HG03280 (cell line): ENCODE results near the gene TADA3.
A peak's percentile ranks its signal among the peaks of the same experiment; 100 is the strongest.
"Not testable (repeated sequence)": the region's sequence is repeated elsewhere in the genome, so short reads cannot be mapped to it uniquely, and the experiment has no call there.

Source experiments
- ATAC-seq: cut with Tn5 transposase; IDR thresholded peaks from one replicate; pipeline ENCODE4 v1.9.1; 2021; ENCODE audit warnings: mild to moderate bottlenecking, moderate library complexity; ENCODE audit not compliant: unreplicated experiment

TADA3 gene

DNA sequence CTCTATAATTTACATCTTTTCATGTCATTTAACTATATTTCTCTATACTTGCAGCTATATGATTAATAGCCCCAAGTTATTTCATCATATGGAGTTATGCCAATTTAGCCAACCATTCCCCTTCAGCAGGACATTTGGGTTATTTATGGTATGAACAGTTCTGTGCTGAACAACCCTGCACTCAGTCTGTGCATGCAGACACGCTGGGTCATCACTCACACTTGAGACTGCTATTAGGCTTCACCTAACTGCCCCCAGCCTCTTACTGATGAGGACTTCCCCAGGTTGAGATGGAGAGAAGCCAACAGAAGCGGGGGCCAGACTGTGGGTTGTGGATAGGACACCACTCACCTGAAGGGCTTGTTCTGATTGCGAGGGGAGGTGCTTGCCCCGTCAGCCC is 7.3 kb downstream of the TADA3 start:
- no peak for ATAC-seq

DNA sequence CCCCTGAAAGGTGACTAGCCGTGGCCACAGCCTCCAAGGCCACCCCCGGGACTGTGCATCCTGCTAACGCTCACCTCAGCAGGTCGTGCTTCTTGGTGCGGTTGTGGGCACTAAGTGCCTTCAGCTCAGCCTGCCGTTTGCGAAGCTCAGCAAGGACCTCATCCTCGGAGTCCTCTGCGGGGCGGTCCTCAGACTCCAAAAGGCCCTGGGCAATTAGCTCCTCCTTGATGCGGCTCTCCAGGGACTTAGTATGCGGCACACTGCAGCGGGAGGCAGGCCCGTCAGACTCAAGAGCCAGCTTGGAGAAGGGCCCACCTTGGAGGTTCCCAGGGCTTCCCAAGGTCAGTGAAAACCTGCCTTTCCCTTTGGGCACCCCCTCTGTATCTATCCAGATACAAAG is 8.3 kb downstream of the TADA3 start:
- no peak for ATAC-seq

GRCh38 chr3:9782770-9783169 is 9.5 kb downstream of the TADA3 start:
- ATAC-seq, result no peak

- ATAC-seq, result no peak
Observed at GRCh38 chr3:9781978-9782603, 10.2 kb downstream of the TADA3 start.

DNA sequence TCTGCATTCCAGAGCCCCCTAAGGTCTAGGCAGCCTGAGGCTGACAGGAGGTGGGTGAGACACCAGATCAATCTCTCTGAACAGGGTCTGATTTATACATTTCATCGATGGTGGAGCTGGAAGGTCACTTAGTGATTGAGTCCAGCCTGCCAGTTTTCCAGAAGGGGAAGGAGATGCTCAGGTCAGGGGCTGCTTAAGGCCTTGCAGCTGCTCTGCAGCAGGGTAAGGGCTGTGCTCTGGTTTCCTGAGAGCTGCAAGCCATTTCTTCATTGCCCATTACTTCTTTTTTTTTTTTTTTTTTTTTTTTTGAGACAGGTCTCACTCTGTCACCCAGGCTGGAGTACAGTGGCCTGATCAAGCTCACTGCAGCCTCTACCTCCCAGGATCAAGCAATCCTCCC is 10.7 kb downstream of the TADA3 start:
- no peak for ATAC-seq

GRCh38 chr3:9780910-9781309 is 11.4 kb downstream of the TADA3 start:
- ATAC-seq, result no peak

DNA sequence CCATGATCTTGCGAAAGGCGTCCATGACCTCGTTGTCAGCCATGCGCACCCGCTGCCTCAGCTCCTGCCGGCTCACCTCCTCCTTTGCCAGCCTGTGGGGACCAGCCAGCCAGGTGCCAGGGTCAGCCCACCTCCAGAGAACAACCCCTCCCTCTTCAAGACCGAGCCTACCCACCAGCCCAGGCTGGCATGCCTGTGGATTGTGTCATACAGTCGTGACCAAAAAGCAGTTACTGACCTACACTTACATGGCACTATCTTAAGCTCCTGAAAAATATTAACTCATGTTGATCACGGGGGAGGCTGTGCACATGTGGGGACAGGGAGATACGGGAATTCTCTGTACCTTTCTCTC is 11.8 kb downstream of the TADA3 start:
- ATAC-seq, result no peak

DNA sequence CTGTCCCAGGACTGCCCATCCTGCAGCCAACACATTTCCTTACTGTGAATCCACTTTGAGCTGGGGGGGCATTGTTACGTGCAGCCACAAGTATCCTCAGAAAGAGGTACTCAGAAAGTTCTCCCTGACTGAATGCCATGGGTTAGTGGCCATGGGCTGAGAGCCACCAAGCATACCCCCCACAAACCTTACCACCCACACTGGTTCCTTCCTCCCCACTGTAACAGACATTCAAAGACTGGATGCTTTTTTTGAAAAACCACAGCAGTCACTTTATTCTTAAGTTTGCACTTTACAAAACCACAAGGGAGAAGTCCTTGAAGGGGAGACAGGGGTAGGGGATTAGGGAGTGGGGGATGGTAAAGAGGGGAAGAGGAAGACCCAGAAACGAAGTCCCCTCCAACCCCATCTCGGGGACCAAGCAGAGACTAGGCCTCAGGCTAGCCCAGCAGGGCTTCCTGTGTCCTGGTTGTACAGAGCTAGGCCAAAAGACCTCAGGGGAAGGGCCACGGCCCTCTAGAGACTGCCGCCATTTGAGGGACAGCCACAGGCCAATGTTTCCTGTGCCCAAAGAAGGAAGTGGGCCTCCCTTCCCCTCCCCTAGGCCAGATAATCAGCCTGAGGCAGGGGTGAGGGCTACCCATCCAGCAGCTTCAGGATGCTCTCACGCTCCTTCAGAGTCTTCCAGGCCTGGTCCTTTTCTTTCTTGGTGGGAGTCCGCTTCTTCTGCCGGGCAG is 12.4 kb downstream of the TADA3 start:
- ATAC-seq, result no peak

DNA sequence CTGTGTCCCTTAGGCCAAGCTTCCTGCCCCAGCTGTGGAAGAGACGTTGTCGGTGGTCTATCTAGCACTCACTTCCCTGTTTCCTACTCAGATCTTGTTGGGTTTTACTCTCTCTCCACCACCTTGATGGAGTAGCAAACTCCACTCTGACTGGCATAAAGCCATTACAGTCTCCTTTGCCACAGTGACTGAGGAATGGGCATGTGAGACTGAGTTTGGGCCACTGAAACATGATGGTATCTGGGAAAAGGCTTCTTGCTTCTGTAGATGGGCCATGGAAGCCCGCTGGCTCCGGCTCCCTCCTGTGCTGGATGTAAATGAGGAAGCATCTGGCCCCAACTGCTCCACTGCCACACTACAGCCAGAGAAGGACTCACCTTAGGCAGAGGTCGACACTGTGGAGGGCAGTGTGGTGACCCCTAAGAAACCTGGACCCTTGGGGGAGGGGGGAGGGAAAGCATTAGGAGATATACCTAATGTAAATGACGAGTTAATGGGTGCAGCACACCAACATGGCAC is 13.1 kb downstream of the TADA3 start:
- ATAC-seq, result no peak

- no peak for ATAC-seq
Observed at GRCh38 chr3:9778143-9779074, 13.9 kb downstream of the TADA3 start.

DNA sequence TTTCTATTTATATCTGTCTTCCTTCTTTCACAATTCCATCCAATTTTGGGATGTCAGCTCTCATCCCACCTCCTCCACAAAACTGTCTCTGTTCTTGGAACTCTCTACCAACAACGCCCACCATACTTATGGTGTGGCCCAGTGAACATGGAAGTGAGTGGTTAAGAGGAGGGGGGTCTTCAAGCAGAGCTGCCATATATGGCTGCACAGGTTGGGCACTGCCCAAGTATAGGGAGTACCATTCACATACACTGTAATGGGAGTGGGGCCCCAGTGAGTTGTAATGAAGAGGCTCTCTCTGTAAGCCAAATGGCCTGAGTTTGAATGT is 14.6 kb downstream of the TADA3 start:
- no peak for ATAC-seq

DNA sequence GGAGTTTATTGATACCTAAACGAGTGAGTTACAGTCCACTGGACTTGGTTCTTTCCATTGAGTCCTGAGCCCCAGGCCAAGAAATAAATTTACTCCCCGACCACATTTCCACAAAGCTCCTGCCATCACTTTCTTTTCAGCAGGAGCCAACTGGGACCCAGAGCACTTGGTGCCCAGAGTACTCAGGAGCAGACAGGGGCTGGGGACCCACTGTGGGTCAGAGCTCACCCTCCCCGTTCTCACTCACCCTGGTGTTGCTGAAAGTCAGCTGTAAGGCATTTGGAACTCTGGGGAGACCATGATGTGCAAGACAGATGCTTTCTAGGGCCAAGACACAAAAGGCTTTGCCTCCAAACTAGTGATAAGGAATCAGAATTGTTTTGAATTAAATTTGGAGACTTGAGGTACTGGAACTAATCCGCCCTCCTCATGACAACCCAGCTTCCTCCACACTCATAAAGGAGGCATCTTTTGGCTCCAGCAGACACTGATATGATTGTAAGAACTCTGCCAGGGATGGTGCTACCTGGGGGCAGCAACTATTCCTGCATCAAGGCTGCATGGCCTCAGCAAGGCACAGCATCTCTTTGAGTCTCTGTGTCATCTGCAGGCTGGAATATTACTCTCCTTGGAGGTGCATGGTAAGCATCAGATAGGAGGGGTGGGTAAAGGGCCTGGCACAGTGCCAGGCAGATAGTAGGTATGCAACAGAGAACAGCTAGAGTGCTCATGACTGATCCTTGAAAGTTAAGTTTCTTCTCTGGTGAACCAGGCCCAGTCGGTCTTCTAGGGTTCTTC is 15.2 kb downstream of the TADA3 start:
- ATAC-seq, result no peak

DNA sequence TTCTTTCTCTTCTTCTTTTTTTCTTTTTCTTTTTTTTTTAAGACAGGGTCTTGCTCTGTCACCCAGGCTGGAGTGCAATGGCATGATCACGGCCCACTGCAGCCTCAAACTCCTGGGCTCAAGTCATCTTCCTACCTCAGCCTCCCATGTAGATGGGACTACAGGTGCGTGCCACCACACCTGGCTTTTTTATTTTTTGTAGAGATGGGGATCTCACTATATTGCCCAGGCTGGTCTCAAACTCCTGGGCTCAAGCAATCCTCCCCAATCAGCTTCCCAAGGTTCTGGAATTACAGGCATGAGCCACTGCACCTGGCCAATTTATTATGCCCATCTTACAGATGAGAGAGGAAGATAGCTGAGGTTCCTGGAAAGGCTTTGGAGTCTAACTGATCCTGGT is 21.3 kb downstream of the TADA3 start:
- ATAC-seq, result not testable (repeated sequence)

- ATAC-seq, result no peak
Observed at GRCh38 chr3:9770276-9770812, 21.9 kb downstream of the TADA3 start.

GRCh38 chr3:9769426-9770275 is 22.6 kb downstream of the TADA3 start, which contains the start of gene CAMK1:
CAMK1 (minus strand) TSS chr3:9769947; CDS start chr3:9767749, 2,198 bp downstream.
- peak; percentile 76 for ATAC-seq

- no peak for ATAC-seq
Observed at GRCh38 chr3:9769012-9769411, 23.3 kb downstream of the TADA3 start.

- ATAC-seq, result no peak
Observed at GRCh38 chr3:9768141-9768775, 24.0 kb downstream of the TADA3 start.

DNA sequence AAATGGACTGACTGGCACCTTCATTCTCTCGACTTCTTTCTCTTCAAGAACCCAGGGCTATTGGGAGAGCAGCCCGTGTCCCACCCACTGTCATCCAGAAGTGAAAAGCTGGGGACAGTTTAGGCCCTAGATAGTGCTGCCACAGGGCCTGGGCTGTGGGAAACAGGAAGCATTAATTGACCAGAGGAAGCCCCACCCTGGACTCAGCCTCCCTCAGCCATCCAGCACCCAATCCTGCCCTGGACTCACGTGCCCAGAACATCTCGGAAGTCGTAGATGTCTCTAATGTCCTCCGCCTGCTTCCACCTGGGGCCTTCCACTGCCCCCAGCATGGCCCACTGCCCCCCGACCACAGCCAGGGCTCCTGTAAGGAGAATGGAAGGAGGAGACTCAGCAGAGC is 24.9 kb downstream of the TADA3 start:
- ATAC-seq, result no peak

DNA sequence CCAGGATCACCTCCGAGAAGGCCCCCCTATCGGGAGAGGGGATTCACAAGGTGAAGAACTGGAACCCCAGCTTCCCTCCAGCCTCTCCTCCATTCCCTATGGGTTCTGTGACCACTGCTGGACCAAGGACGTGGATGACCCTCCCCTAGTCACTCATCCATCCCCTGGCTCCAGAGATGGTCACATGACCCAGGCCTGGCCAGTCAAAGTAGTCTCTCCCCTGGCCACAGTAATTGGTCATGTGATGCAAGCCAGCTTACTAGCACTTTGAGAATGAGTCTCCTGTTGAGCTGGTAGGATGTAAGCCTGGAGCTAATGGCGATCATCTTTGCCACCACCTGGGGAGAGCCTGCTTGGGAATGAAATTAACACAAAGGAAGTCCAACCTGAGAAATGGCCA is 26.4 kb downstream of the TADA3 start:
- ATAC-seq, result no peak
